Effector memory CD8-positive, alpha-beta T cell (primary cell): ENCODE measurements around the gene ZBED3.
A peak's percentile ranks its signal among the peaks of the same experiment; 100 is the strongest.
"Not testable (repeated sequence)": the region's sequence is repeated elsewhere in the genome, so short reads cannot be mapped to it uniquely, and the experiment has no call there.

ENCODE experiments used
- ATAC-seq: fragments of 150-1000 bp; cut with Tn5 transposase; replicated peaks from 2 replicates; pipeline ENCODE4 v1.10.0; 2021; ENCODE audit warnings: mild to moderate bottlenecking, moderate library complexity
- DNase-seq, 3 experiments: peaks; one replicate each; pipeline ENCODE4 v3.0.0; 2021
- H3K27ac Mint-ChIP-seq, 2 donors: one replicate each; pipeline ENCODE4 v1.8.0; 2022; ENCODE audit warnings: mild to moderate bottlenecking in 2 of 2, mixed read lengths in 2 of 2, moderate library complexity in 2 of 2
- H3K27me3 Mint-ChIP-seq, 2 donors: one replicate each; pipeline ENCODE4 v1.8.0; 2022; ENCODE audit warnings: mixed read lengths in 2 of 2
- H3K36me3 Mint-ChIP-seq: one replicate; pipeline ENCODE4 v1.8.0; 2022; ENCODE audit warnings: mild to moderate bottlenecking, moderate library complexity, mixed read lengths; ENCODE audit not compliant: insufficient read depth
- H3K4me1 Mint-ChIP-seq, 2 donors: one replicate each; pipeline ENCODE4 v1.8.0; 2022; ENCODE audit warnings: low read depth in 2 of 2, mixed read lengths in 2 of 2
- H3K4me3 Mint-ChIP-seq, 2 donors: one replicate each; pipeline ENCODE4 v1.8.0; 2022; ENCODE audit warnings: mild to moderate bottlenecking in 2 of 2, mixed read lengths in 2 of 2, moderate library complexity in 2 of 2
- H3K9me3 Mint-ChIP-seq, 2 donors: one replicate each; pipeline ENCODE4 v1.8.0; 2022; ENCODE audit warnings: mixed read lengths in 2 of 2
- total RNA-seq, 9 experiments: gene quantifications; one replicate each; lab custom pipeline; 2026; lab: John Stamatoyannopoulos, UW

The ZBED3 gene, protein sequence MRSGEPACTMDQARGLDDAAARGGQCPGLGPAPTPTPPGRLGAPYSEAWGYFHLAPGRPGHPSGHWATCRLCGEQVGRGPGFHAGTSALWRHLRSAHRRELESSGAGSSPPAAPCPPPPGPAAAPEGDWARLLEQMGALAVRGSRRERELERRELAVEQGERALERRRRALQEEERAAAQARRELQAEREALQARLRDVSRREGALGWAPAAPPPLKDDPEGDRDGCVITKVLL
- total RNA-seq: 0 to 1.5 (median 0.56) reads per million in 9 experiments

- Mint-ChIP-seq H3K4me1 (peaks cover 7 to 17% of the 10 kb centered on the region in 2 donors), H3K36me3 (no peaks in the 10 kb centered on the region), H3K4me3 (peak within 1 kb of the TSS; percentile 76 to 79), H3K27ac (peak within 1 kb of the TSS; percentile 20 to 80), H3K27me3 (peaks cover 9 to 12% of the 10 kb centered on the region in 2 donors), H3K9me3 (no peaks in the 10 kb centered on the region)
- DNase-seq (peak; percentile 44 to 54 (median 49)), ATAC-seq (peak; percentile 90)
These were observed at the start of gene ZBED3 for GRCh38 chr5:77086689-77087483. Gene ZBED3 (minus strand): TSS chr5:77087285. CDS start chr5:77077878, 9,407 bp downstream.

- ATAC-seq: no peak
- Mint-ChIP-seq H3K36me3 (no peaks in the 10 kb centered on the region), H3K27ac (no peak overlapping the region), H3K4me3 (no peak overlapping the region), H3K9me3 (no peaks in the 10 kb centered on the region), H3K4me1 (no peaks in the 10 kb centered on the region), H3K27me3 (peaks cover 30 to 42% of the 10 kb centered on the region in 2 donors)
- DNase-seq: no peak
These were observed 46.1 kb upstream of the ZBED3 start for GRCh38 chr5:77133061-77133758.

- no peak overlapping the region for H3K27ac Mint-ChIP-seq
- H3K27me3 Mint-ChIP-seq: peaks cover 30 to 32% of the 10 kb centered on the region in 2 donors
These were observed 44.3 kb upstream of the ZBED3 start for GRCh38 chr5:77131361-77131760.

GRCh38 chr5:77129391-77129990 lies 42.4 kb upstream of the ZBED3 start:
- Mint-ChIP-seq H3K9me3 (no peaks in the 10 kb centered on the region), H3K27ac (no peak overlapping the region), H3K4me1 (no peaks in the 10 kb centered on the region), H3K4me3 (no peak overlapping the region), H3K36me3 (no peaks in the 10 kb centered on the region), H3K27me3 (peaks cover 20 to 24% of the 10 kb centered on the region in 2 donors)
- DNase-seq (no peak), ATAC-seq (no peak)

More at GRCh38 chr5:77131361-77131760, 44.3 kb upstream of the ZBED3 start:
- ATAC-seq: no peak
- H3K4me3 Mint-ChIP-seq: no peak overlapping the region
- H3K36me3 Mint-ChIP-seq: no peaks in the 10 kb centered on the region
- no peak for DNase-seq
- H3K9me3 Mint-ChIP-seq: no peaks in the 10 kb centered on the region
- H3K4me1 Mint-ChIP-seq: no peaks in the 10 kb centered on the region

DNA sequence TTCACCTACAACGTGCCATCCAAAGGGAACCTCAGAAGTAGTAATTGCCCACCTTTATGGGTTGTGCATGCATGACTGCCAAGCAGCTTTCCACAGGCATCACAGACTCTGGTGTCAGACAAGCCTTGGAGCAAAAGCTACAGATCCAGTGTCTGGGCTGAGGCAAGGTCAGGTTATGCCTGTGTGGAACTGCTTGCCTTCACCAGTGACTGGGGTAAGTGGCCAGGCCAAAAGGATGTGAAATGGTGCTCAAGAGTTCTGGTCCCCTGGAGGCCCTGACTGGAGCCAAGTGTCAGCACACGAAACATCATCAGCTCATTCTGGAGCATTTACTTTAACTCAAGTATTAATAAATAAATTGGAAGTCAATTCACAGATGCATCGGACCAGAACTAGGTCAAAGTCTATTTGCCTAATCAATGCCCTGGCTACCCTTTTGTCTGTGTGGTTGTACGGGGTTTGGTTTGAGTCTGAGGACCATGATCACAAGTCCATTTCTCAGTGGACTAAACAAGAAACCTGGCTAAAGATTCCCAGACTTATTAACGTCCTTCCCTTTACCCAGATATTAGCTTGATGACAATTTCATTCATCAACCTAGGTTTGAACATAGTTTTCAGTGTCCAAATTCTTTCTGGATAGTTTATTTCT lies 41.5 kb upstream of the ZBED3 start:
- Mint-ChIP-seq H3K4me3 (no peak overlapping the region), H3K27me3 (peaks cover 13 to 19% of the 10 kb centered on the region in 2 donors), H3K4me1 (no peaks in the 10 kb centered on the region), H3K9me3 (no peaks in the 10 kb centered on the region), H3K36me3 (no peaks in the 10 kb centered on the region), H3K27ac (no peak overlapping the region)
- DNase-seq (no peak), ATAC-seq (no peak)

DNA sequence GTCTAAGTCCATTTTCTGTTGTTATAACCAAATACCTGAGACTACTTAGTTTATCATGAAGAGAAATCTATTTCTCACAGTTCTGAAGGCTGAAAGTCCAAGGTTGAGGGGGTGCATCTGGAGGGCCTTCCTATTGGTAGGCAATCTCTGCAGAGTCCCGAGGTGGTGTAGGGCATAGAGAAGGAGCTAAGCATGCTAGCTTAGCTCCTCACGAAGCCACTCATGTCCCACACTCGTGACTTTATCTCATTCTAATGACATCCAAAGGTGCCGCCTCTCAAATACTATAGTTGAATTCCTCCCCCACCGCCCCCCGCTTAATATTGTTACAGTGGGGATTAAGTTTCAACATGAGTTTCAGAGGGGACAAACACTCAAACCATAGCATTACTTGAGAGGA lies 36.0 kb upstream of the ZBED3 start:
- Mint-ChIP-seq H3K4me1 (no peaks in the 10 kb centered on the region), H3K27me3 (peaks cover 0 to 9% of the 10 kb centered on the region in 2 donors), H3K9me3 (no peaks in the 10 kb centered on the region)

GRCh38 chr5:77120706-77121105 lies 33.6 kb upstream of the ZBED3 start:
- Mint-ChIP-seq H3K4me1 (no peaks in the 10 kb centered on the region), H3K27me3 (peaks cover 14 to 22% of the 10 kb centered on the region in 2 donors), H3K4me3 (no peak overlapping the region), H3K36me3 (no peaks in the 10 kb centered on the region), H3K9me3 (no peaks in the 10 kb centered on the region), H3K27ac (no peak overlapping the region)
- no peak for ATAC-seq
- DNase-seq: no peak

More for the DNA sequence above, 36.0 kb upstream of the ZBED3 start:
- no peaks in the 10 kb centered on the region for H3K36me3 Mint-ChIP-seq
- DNase-seq (no peak), ATAC-seq (no peak)
- H3K4me3 Mint-ChIP-seq: no peak overlapping the region
- H3K27ac Mint-ChIP-seq: no peak overlapping the region

- Mint-ChIP-seq H3K27ac (no peak overlapping the region), H3K36me3 (no peaks in the 10 kb centered on the region), H3K4me3 (no peak overlapping the region), H3K4me1 (no peaks in the 10 kb centered on the region), H3K27me3 (peaks cover 20 to 28% of the 10 kb centered on the region in 2 donors), H3K9me3 (no peaks in the 10 kb centered on the region)
- no peak for DNase-seq
- no peak for ATAC-seq
These were observed 33.0 kb upstream of the ZBED3 start for GRCh38 chr5:77120086-77120485.

DNA sequence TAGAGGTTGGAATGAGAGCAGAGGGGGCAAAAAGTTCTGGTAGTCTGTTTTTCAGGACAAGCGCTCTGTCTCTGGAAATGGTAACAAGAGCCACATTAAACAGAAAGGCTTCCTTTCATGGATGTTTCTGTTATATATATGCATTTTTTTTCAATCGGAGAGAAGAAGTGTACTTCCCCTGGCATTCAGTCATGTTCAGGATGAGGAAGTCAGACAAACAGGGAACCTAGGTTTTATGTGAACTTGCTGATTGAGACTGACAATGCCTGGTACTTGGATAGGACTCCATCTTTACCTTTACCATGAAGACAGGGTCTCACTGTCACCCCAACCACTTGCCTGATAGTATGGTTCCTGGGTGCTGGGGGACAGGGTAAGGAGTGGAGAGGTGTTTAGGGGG lies 30.1 kb upstream of the ZBED3 start:
- no peak for ATAC-seq
- Mint-ChIP-seq H3K36me3 (no peaks in the 10 kb centered on the region), H3K4me1 (no peaks in the 10 kb centered on the region), H3K4me3 (no peak overlapping the region), H3K9me3 (peaks cover 0 to 2% of the 10 kb centered on the region in 2 donors), H3K27me3 (peaks cover 31 to 36% of the 10 kb centered on the region in 2 donors), H3K27ac (no peak overlapping the region)
- no peak for DNase-seq

GRCh38 chr5:77107035-77107434 lies 19.9 kb upstream of the ZBED3 start:
- H3K36me3 Mint-ChIP-seq, ATAC-seq, H3K27me3 Mint-ChIP-seq, H3K27ac Mint-ChIP-seq, H3K4me1 Mint-ChIP-seq, DNase-seq, H3K4me3 Mint-ChIP-seq, H3K9me3 Mint-ChIP-seq: not testable (repeated sequence)

- no peak overlapping the region for H3K27ac Mint-ChIP-seq
- H3K4me1 Mint-ChIP-seq: no peaks in the 10 kb centered on the region
- DNase-seq (no peak), ATAC-seq (no peak)
- no peaks in the 10 kb centered on the region for H3K9me3 Mint-ChIP-seq
- no peaks in the 10 kb centered on the region for H3K36me3 Mint-ChIP-seq
- no peak overlapping the region for H3K4me3 Mint-ChIP-seq
- H3K27me3 Mint-ChIP-seq: peaks cover 0 to 5% of the 10 kb centered on the region in 2 donors
These were observed 17.7 kb upstream of the ZBED3 start for GRCh38 chr5:77104813-77105212.

DNA sequence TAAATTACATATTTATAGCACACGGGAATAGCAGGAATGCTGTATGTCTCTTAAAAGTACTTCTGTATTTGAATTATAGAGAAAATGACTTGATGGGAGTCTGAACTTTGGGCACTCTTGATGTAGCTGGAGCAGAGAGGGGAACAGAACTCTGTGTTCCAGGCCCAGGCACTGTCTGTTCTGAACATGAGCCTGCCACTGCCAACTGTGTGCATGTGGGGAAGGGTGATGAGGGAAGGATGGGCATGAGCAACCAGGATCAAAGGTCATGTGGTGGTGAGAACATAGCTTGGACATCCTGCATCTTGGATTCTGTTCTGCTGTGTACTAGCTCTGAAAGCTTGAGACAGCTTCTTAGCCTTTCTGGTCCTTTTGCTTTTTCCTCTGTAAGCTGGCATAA lies 16.4 kb upstream of the ZBED3 start:
- Mint-ChIP-seq H3K9me3 (no peaks in the 10 kb centered on the region), H3K4me1 (no peaks in the 10 kb centered on the region), H3K27me3 (no peaks in the 10 kb centered on the region), H3K4me3 (no peak overlapping the region), H3K27ac (no peak overlapping the region), H3K36me3 (no peaks in the 10 kb centered on the region)
- ATAC-seq: no peak
- no peak for DNase-seq

GRCh38 chr5:77102549-77102948 lies 15.5 kb upstream of the ZBED3 start:
- Mint-ChIP-seq H3K27ac (no peak overlapping the region), H3K4me3 (no peak overlapping the region), H3K4me1 (no peaks in the 10 kb centered on the region), H3K36me3 (no peaks in the 10 kb centered on the region), H3K9me3 (no peaks in the 10 kb centered on the region), H3K27me3 (no peaks in the 10 kb centered on the region)
- DNase-seq: no peak
- ATAC-seq: no peak
